HEK293T (cell line): Measurements from ENCODE around the gene PAX4.

Experiments
- CTCF ChIA-PET: fragments of 350-600 bp; formaldehyde crosslinking; extraction: SDS; loops from one replicate; lab custom pipeline; 2021; ENCODE audit warnings: antibody characterized with exemption, inconsistent platforms; lab: Yijun Ruan, JAX
- POLR2A ChIA-PET: fragments of 350-600 bp; formaldehyde crosslinking; extraction: SDS; loops from one replicate; lab custom pipeline; 2020; ENCODE audit warnings: antibody characterized with exemption, inconsistent platforms; lab: Yijun Ruan, JAX
- DNase-seq: peaks from one replicate; pipeline ENCODE4 v3.0.0; 2012; ENCODE audit warnings: mixed read lengths; ENCODE audit errors: extremely low spot score
- ARNT ChIP-seq: fragments of 450-650 bp; IDR thresholded peaks from 2 replicates; pipeline ENCODE4 v1.6.1; 2017; ENCODE audit warnings: mild to moderate bottlenecking
- BHLHE40 ChIP-seq: fragments of 450-650 bp; IDR thresholded peaks from 2 replicates; pipeline ENCODE4 v1.6.1; 2016; ENCODE audit warnings: mild to moderate bottlenecking, moderate library complexity, borderline replicate concordance
- CTBP1 ChIP-seq: fragments of 450-650 bp; IDR thresholded peaks from 2 replicates; pipeline ENCODE4 v1.6.1; 2016; ENCODE audit warnings: borderline replicate concordance
- ELF4 ChIP-seq: fragments of 450-650 bp; IDR thresholded peaks from 2 replicates; pipeline ENCODE4 v1.6.1; 2017; ENCODE audit warnings: antibody characterized with exemption
- FOXA1 ChIP-seq: fragments of 450-650 bp; IDR thresholded peaks from 2 replicates; pipeline ENCODE4 v1.6.1; 2016; ENCODE audit warnings: mild to moderate bottlenecking
- FOXK2 ChIP-seq: fragments of 450-650 bp; IDR thresholded peaks from 2 replicates; pipeline ENCODE4 v1.6.1; 2016; ENCODE audit warnings: mild to moderate bottlenecking
- FOXM1 ChIP-seq: fragments of 450-650 bp; IDR thresholded peaks from 2 replicates; pipeline ENCODE4 v1.6.1; 2017; ENCODE audit warnings: mild to moderate bottlenecking, borderline replicate concordance
- HDGF ChIP-seq: fragments of 450-650 bp; IDR thresholded peaks from 2 replicates; pipeline ENCODE4 v1.6.1; 2017; ENCODE audit warnings: antibody characterized with exemption, borderline replicate concordance
- L3MBTL2 ChIP-seq: fragments of 450-650 bp; conservative IDR thresholded peaks from 2 replicates; pipeline ENCODE4 v1.6.1; 2016; ENCODE audit warnings: mild to moderate bottlenecking
- LEF1 ChIP-seq: fragments of 450-650 bp; IDR thresholded peaks from 2 replicates; pipeline ENCODE4 v1.6.1; 2017; ENCODE audit warnings: mild to moderate bottlenecking, borderline replicate concordance
- NFRKB ChIP-seq: fragments of 450-650 bp; IDR thresholded peaks from 2 replicates; pipeline ENCODE4 v1.6.1; 2016; ENCODE audit warnings: mild to moderate bottlenecking, moderate library complexity
- PKNOX1 ChIP-seq: fragments of 450-650 bp; IDR thresholded peaks from 2 replicates; pipeline ENCODE4 v1.6.1; 2016
- SP1 ChIP-seq: fragments of 450-650 bp; IDR thresholded peaks from 2 replicates; pipeline ENCODE4 v1.6.1; 2017
- SUZ12 ChIP-seq: fragments of 450-650 bp; IDR thresholded peaks from 2 replicates; pipeline ENCODE4 v1.6.1; 2016; ENCODE audit warnings: mild to moderate bottlenecking
- TARDBP ChIP-seq: fragments of 450-650 bp; IDR thresholded peaks from 2 replicates; pipeline ENCODE4 v1.6.1; 2016
- ZNF384 ChIP-seq: fragments of 450-650 bp; IDR thresholded peaks from 2 replicates; pipeline ENCODE4 v1.6.1; 2016

Gene PAX4

DNA sequence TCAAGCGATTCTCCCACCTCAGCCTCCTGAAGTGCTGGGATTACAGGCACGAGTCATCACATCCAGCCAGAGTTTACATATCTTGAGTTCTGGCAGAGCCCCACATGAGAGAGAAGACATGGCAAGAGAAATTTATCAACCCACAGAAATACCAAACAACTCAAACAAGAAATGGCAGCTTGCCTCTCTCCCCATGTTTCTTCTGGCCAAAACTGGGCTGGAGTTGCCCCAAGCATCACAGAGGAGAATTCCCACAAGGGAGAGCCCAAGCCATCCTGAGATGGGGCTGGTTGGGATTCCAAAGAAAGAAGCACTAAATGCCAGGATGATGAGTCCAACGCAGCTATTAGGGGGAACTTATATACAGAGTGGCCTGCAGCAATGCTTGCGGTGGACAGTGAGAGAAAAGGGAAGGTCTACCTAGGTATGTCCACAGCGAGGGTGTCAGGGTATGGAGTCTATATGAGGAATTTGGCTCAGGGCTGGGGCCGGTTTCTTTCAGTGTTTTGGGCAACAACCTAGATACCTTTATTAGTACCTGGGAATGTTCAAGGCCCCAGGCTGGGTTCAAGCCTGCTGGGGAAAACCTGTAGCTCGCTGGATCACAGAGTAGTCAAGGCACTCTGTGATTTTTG lies 14.5 kb upstream of the PAX4 start:
- ChIA-PET CTCF (no interaction called here), POLR2A (no interaction called here)
- DNase-seq: no peak
- TF ChIP-seq PKNOX1: no peak
- TF ChIP-seq HDGF: no peak
- no peak for TF ChIP-seq TARDBP
- no peak for TF ChIP-seq FOXA1
- no peak for TF ChIP-seq ELF4
- TF ChIP-seq ARNT: no peak

DNA sequence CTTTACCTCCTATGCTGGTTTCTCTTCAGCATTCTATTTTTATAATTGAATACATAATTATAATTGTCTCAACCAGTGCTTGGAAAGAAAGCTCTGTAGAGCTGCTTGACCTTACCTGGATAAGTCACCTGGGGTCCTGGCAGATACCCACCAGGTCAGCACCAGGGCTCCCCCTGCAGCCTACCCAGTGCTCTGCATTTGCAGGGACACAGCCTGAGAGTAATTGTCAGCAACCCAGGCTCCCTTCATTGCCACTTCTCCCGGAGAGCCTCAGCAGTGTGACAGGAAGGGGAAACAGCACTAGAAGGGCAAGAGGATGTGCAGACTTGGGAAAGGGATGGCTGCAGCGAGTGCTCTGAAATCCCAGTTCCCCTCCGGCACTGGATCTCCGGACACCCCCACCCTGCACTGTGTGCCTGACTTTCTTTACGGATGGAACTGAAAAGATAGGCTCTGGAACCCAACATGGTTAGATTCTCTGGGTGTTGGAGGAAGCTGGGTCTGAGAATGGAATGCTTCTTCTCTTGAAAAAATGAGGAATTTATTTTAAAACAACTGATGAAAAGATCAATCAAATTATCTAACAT lies 11.4 kb upstream of the PAX4 start:
- ChIA-PET POLR2A (no interaction called here), CTCF (interaction anchor here (0.6 to 1.6 kb wide), 8 partner anchors 9 to 297 kb away, joined by 3 to 6 read pairs (median 4); partner anchors contain the start of genes ARF5 and GCC1)
- peak; percentile 65 for DNase-seq
- TF ChIP-seq SUZ12: no peak
- no peak for TF ChIP-seq FOXA1
- 0 out of 2 replicates have a peak, but pooled peaks have one; percentile 5 for TF ChIP-seq ZNF384
- no peak for TF ChIP-seq BHLHE40
- TF ChIP-seq ELF4: no peak

- ChIA-PET POLR2A (no interaction called here), CTCF (interaction anchor here (0.6 to 1.6 kb wide), 7 partner anchors 8 to 298 kb away, joined by 3 to 6 read pairs (median 4); partner anchors contain the start of genes ARF5 and GCC1)
- DNase-seq: no peak
- TF ChIP-seq L3MBTL2 (no peak), FOXA1 (no peak)
These were observed 10.5 kb upstream of the PAX4 start for GRCh38 chr7:127628445-127628844.

DNA sequence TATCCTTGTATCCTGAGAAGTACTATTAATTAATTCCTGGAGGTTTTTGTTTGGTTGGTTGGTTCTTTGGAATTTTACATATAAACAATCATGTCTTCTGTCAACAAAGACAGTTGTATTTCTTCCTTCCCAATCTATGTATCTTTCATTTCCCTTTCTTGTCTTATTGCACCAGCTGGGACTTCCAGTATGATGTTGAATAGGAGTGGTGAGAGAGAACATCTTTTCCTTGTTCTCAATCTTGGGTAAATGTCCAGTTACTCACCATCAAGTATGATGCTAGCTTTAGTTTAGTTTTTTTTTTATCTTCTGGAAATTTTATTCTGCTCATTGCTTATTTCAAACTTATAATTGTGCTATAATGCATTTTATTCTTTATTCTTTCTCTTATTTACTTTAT lies 7.4 kb upstream of the PAX4 start:
- ChIA-PET CTCF (no interaction called here), POLR2A (no interaction called here)
- no peak for DNase-seq
- TF ChIP-seq L3MBTL2 (no peak), ARNT (no peak), BHLHE40 (no peak), ELF4 (no peak), CTBP1 (no peak), NFRKB (no peak), FOXA1 (no peak), PKNOX1 (no peak), LEF1 (no peak), FOXK2 (no peak), SP1 (no peak), FOXM1 (no peak), TARDBP (no peak), HDGF (no peak)

- POLR2A ChIA-PET: no interaction called here
- TF ChIP-seq NFRKB (no peak), BHLHE40 (no peak), L3MBTL2 (no peak), CTBP1 (no peak), FOXA1 (no peak)
- no peak for DNase-seq
- CTCF ChIA-PET: interaction anchor here (0.5 to 1.4 kb wide), 3 partner anchors 9 to 147 kb away, joined by 3 to 4 read pairs (median 4); no protein-coding TSS in a partner anchor
These were observed 2.7 kb upstream of the PAX4 start for GRCh38 chr7:127620406-127621233.

DNA sequence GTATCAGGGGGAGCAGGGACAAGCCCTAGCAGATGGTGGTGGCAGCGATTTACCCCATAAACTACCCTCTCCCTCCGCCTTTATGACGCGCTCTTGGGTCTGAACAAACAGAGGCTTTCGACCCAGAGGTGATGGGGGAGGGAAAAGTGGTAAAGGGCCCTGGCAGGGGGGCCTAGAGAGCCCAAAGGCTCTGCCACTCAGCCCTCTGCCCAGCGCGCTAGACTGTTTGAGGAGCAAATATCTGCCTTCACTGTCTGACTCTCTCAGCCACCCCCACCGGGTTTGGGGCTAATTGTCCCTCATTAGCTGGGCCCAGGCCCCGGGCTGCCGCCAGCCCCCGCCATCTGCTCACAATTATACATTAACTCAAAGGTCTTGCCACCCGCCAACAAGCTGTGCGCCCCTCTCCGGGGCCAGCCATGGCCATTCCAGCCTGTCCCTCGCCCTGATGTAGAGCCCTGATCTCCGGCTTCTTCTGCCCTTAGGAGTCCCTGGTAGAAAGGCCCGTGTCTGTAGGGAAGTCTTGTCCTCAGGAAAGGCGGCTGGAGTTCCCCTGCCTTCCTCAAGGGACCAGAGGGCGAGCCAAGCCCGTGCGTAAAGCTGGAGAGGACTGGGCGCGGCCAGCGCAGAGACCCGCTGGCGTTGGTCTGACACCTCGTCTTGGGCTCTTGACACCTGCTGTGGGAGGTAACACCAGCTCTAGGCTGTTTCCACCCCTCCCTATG lies 1.9 kb upstream of the PAX4 start:
- TF ChIP-seq LEF1 (no peak), ZNF384 (no peak)
- CTCF ChIA-PET: interaction anchor here (0.7 to 1.4 kb wide), 2 partner anchors 9 to 85 kb away, joined by 3 to 4 read pairs; no protein-coding TSS in a partner anchor
- POLR2A ChIA-PET: no interaction called here
- DNase-seq: no peak

GRCh38 chr7:127618775-127619174 lies 833 bp upstream of the PAX4 start:
- CTCF ChIA-PET: no interaction called here
- TF ChIP-seq TARDBP (no peak), FOXA1 (no peak), SUZ12 (no peak), BHLHE40 (no peak), FOXM1 (no peak), ARNT (no peak), FOXK2 (no peak), HDGF (no peak), L3MBTL2 (no peak), LEF1 (no peak), ZNF384 (no peak), CTBP1 (no peak), NFRKB (no peak), ELF4 (no peak), SP1 (no peak), PKNOX1 (no peak)
- DNase-seq: no peak
- POLR2A ChIA-PET: no interaction called here
